HepG2 (cell line): ENCODE measurements around the gene FXYD4. TPM values are rescaled to one million over a fixed set of nuclear protein-coding genes. Genes with fewer than 3 reads are reported as not detected.

Experiments used
- FOXO1 ChIP-seq: sonication (generic); formaldehyde crosslinking; IDR thresholded peaks from 2 replicates; pipeline ENCODE4 v1.4.0; 2020; ENCODE audit warnings: missing genetic modification reagents
- NBN ChIP-seq: fragments of 450-650 bp; conservative IDR thresholded peaks from 2 replicates; pipeline ENCODE4 v1.6.1; 2017
- PCBP2 ChIP-seq: fragments of 200-400 bp; formaldehyde crosslinking; optimal IDR thresholded peaks from 2 replicates; pipeline ENCODE3; 2018; ENCODE audit warnings: low read length, low read depth; ENCODE audit not compliant: poor library complexity, severe bottlenecking
- SAP130 ChIP-seq: IDR thresholded peaks from 2 replicates; pipeline ENCODE4 v1.6.1; 2016; ENCODE audit warnings: low read depth
- SNAI1 ChIP-seq: sonication (generic); formaldehyde crosslinking; IDR thresholded peaks from 2 replicates; pipeline ENCODE4 v1.5.0; 2020; ENCODE audit warnings: mild to moderate bottlenecking, missing genetic modification reagents, borderline replicate concordance
- YEATS4 ChIP-seq: sonication (generic); formaldehyde crosslinking; IDR thresholded peaks from 2 replicates; pipeline ENCODE4 v1.4.0; 2020; ENCODE audit warnings: missing genetic modification reagents, borderline replicate concordance
- ZNF441 ChIP-seq: sonication (generic); formaldehyde crosslinking; IDR thresholded peaks from 2 replicates; pipeline ENCODE4 v1.7.0; 2021; ENCODE audit warnings: missing genetic modification reagents, borderline replicate concordance
- ZNF773 ChIP-seq: sonication (generic); formaldehyde crosslinking; IDR thresholded peaks from 2 replicates; pipeline ENCODE4 v1.4.0; 2020; ENCODE audit warnings: missing genetic modification reagents, borderline replicate concordance
- polyA plus RNA-seq, 8 experiments: library from polyadenylated mRNA; depleted of rRNA in 3 of 8; stranded (reverse) in 7 of 8; unstranded in 1 of 8; fragments of >200 nt; fragmentation: Illumina TruSeq in 4 of 8; extraction: Trizol in 4 of 8; gene quantifications; 2 replicates each; pipeline versions ENCODE4 v1.2.1 to v1.2.3, GENCODE V29; 2011 to 2016; ENCODE audit warnings: low read depth in 4 of 8, missing spikeins in 1 of 8, mixed read lengths in 1 of 8; ENCODE audit not compliant: insufficient read depth in 1 of 8
- total RNA-seq, 5 experiments: library from RNA; depleted of rRNA; stranded (reverse); fragments of >200 nt; fragmentation: Illumina TruSeq; extraction: Trizol; gene quantifications; 2 replicates each; pipeline ENCODE4 v1.2.3, GENCODE V29; 2016; ENCODE audit warnings: low read depth in 1 of 5
- TF ChIP-seq, protein P1 (sequence below), 2 experiments: sonication (generic) in 1 of 2; formaldehyde crosslinking in 1 of 2; IDR thresholded peaks; 2 replicates each; pipeline versions ENCODE4 v1.4.0 to v1.6.1; 2018 to 2020; ENCODE audit warnings: missing genetic modification reagents in 2 of 2, borderline replicate concordance in 1 of 2, low read depth in 1 of 2, mild to moderate bottlenecking in 1 of 2, missing biosample characterization in 1 of 2
- TF ChIP-seq, protein P2 (sequence below): sonication (generic); formaldehyde crosslinking; IDR thresholded peaks from 2 replicates; pipeline ENCODE4 v1.4.0; 2020; ENCODE audit warnings: low read depth, mild to moderate bottlenecking, missing genetic modification reagents
- TF ChIP-seq, protein P3 (sequence below): sonication (generic); formaldehyde crosslinking; IDR thresholded peaks from 2 replicates; pipeline ENCODE4 v1.4.0; 2020; ENCODE audit warnings: mild to moderate bottlenecking, missing genetic modification reagents
- TF ChIP-seq, protein P4 (sequence below): sonication (generic); formaldehyde crosslinking; IDR thresholded peaks from 2 replicates; pipeline ENCODE4 v1.5.1; 2020; ENCODE audit warnings: mild to moderate bottlenecking, missing genetic modification reagents, moderate library complexity
- TF ChIP-seq, protein P5 (sequence below): IDR thresholded peaks from 2 replicates; pipeline ENCODE4 v1.6.1; 2016; ENCODE audit warnings: missing compliant biosample characterization, missing genetic modification reagents, borderline replicate concordance
- TF ChIP-seq, protein P6 (sequence below): sonication (generic); formaldehyde crosslinking; conservative IDR thresholded peaks from 2 replicates; pipeline ENCODE4 v1.4.0; 2020; ENCODE audit warnings: missing genetic modification reagents
- TF ChIP-seq, protein P7 (sequence below): sonication (generic); formaldehyde crosslinking; IDR thresholded peaks from 2 replicates; pipeline ENCODE4 v1.5.1; 2020; ENCODE audit warnings: missing genetic modification reagents, mild to moderate bottlenecking, borderline replicate concordance
- TF ChIP-seq, protein P8 (sequence below): sonication (generic); formaldehyde crosslinking; IDR thresholded peaks from 2 replicates; pipeline ENCODE4 v1.8.0; 2023; ENCODE audit warnings: mild to moderate bottlenecking, missing genetic modification reagents

The FXYD4 gene
- total and polyA plus RNA-seq, 2 of the 13 experiments (the other 11 are each of a cell fraction or from before 2014, with no cell fraction given), result not detected

DNA sequence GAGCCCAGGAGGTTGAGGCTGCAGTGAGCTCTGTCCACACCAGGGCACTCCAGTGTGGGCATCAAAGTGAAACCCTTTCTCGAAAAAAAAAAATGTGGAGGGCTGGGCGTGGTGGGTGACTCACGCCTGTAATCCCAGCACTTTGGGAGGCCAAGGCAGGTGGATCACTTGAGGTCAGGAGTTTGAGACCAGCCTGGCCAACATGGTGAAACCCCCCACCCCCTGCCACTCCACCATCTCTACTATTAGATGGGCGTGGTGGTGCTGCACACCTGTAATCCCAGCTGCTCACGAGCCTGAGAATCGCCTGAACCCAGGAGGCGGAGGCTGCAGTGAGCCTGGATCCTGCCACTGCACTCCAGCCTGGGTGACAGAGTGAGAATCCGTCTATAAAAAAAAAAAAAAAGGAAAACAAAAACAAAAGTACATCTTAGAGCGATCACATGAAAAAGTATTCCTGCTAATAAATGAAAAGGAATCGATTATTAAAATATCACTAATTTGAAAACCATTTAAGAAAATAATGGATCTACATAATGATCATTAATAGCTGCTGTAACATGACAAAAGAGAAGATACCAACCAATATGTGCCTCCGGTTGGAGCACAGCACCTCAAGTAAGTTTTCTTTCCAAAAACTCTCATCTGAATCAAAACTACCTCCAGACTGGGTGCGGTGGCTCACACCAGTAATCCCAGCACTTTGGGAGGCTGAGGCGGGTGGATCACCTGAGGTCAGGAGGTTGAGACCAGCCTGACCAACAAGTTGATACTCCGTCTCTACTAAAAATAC is 32.7 kb downstream of the FXYD4 start (continued):
- TF ChIP-seq, protein P1, sequence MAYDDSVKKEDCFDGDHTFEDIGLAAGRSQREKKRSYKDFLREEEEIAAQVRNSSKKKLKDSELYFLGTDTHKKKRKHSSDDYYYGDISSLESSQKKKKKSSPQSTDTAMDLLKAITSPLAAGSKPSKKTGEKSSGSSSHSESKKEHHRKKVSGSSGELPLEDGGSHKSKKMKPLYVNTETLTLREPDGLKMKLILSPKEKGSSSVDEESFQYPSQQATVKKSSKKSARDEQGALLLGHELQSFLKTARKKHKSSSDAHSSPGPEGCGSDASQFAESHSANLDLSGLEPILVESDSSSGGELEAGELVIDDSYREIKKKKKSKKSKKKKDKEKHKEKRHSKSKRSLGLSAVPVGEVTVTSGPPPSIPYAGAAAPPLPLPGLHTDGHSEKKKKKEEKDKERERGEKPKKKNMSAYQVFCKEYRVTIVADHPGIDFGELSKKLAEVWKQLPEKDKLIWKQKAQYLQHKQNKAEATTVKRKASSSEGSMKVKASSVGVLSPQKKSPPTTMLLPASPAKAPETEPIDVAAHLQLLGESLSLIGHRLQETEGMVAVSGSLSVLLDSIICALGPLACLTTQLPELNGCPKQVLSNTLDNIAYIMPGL (CRISPR knock-in tag; IDR thresholded peaks at IDR 0.05; ENCODE audit: borderline replicate concordance in 1 of 2, low read depth in 1 of 2), result no peak
- TF ChIP-seq, protein P2, sequence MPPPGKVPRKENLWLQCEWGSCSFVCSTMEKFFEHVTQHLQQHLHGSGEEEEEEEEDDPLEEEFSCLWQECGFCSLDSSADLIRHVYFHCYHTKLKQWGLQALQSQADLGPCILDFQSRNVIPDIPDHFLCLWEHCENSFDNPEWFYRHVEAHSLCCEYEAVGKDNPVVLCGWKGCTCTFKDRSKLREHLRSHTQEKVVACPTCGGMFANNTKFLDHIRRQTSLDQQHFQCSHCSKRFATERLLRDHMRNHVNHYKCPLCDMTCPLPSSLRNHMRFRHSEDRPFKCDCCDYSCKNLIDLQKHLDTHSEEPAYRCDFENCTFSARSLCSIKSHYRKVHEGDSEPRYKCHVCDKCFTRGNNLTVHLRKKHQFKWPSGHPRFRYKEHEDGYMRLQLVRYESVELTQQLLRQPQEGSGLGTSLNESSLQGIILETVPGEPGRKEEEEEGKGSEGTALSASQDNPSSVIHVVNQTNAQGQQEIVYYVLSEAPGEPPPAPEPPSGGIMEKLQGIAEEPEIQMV (CRISPR knock-in tag), result no peak
- TF ChIP-seq, protein P3, sequence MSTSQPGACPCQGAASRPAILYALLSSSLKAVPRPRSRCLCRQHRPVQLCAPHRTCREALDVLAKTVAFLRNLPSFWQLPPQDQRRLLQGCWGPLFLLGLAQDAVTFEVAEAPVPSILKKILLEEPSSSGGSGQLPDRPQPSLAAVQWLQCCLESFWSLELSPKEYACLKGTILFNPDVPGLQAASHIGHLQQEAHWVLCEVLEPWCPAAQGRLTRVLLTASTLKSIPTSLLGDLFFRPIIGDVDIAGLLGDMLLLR (CRISPR knock-in tag), result no peak
- TF ChIP-seq ZNF773, result no peak
- no peak for TF ChIP-seq ZNF441 (CRISPR knock-in tag)
- TF ChIP-seq, protein P4, sequence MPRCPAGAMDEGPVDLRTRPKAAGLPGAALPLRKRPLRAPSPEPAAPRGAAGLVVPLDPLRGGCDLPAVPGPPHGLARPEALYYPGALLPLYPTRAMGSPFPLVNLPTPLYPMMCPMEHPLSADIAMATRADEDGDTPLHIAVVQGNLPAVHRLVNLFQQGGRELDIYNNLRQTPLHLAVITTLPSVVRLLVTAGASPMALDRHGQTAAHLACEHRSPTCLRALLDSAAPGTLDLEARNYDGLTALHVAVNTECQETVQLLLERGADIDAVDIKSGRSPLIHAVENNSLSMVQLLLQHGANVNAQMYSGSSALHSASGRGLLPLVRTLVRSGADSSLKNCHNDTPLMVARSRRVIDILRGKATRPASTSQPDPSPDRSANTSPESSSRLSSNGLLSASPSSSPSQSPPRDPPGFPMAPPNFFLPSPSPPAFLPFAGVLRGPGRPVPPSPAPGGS (CRISPR knock-in tag), result no peak
- TF ChIP-seq NBN, result no peak
- no peak for TF ChIP-seq YEATS4 (CRISPR knock-in tag)
- TF ChIP-seq, protein P5, sequence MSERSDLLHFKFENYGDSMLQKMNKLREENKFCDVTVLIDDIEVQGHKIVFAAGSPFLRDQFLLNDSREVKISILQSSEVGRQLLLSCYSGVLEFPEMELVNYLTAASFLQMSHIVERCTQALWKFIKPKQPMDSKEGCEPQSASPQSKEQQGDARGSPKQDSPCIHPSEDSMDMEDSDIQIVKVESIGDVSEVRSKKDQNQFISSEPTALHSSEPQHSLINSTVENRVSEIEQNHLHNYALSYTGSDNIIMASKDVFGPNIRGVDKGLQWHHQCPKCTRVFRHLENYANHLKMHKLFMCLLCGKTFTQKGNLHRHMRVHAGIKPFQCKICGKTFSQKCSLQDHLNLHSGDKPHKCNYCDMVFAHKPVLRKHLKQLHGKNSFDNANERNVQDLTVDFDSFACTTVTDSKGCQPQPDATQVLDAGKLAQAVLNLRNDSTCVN (CRISPR knock-in tag), result no peak
- TF ChIP-seq, protein P6, sequence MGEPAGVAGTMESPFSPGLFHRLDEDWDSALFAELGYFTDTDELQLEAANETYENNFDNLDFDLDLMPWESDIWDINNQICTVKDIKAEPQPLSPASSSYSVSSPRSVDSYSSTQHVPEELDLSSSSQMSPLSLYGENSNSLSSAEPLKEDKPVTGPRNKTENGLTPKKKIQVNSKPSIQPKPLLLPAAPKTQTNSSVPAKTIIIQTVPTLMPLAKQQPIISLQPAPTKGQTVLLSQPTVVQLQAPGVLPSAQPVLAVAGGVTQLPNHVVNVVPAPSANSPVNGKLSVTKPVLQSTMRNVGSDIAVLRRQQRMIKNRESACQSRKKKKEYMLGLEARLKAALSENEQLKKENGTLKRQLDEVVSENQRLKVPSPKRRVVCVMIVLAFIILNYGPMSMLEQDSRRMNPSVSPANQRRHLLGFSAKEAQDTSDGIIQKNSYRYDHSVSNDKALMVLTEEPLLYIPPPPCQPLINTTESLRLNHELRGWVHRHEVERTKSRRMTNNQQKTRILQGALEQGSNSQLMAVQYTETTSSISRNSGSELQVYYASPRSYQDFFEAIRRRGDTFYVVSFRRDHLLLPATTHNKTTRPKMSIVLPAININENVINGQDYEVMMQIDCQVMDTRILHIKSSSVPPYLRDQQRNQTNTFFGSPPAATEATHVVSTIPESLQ, result no peak
- TF ChIP-seq, protein P7, sequence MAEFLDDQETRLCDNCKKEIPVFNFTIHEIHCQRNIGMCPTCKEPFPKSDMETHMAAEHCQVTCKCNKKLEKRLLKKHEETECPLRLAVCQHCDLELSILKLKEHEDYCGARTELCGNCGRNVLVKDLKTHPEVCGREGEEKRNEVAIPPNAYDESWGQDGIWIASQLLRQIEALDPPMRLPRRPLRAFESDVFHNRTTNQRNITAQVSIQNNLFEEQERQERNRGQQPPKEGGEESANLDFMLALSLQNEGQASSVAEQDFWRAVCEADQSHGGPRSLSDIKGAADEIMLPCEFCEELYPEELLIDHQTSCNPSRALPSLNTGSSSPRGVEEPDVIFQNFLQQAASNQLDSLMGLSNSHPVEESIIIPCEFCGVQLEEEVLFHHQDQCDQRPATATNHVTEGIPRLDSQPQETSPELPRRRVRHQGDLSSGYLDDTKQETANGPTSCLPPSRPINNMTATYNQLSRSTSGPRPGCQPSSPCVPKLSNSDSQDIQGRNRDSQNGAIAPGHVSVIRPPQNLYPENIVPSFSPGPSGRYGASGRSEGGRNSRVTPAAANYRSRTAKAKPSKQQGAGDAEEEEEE, result no peak
- TF ChIP-seq, protein P8, sequence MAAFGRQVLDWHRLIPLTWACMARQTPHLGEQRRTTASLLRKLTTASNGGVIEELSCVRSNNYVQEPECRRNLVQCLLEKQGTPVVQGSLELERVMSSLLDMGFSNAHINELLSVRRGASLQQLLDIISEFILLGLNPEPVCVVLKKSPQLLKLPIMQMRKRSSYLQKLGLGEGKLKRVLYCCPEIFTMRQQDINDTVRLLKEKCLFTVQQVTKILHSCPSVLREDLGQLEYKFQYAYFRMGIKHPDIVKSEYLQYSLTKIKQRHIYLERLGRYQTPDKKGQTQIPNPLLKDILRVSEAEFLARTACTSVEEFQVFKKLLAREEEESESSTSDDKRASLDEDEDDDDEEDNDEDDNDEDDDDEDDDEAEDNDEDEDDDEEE, result no peak
- TF ChIP-seq FOXO1 (CRISPR knock-in tag), result no peak
- TF ChIP-seq SNAI1 (CRISPR knock-in tag), result no peak
- TF ChIP-seq SAP130 (CRISPR knock-in tag), result peak; percentile 29
- TF ChIP-seq PCBP2, result no peak
